Lower lobe of right lung (tissue), 2 donors: ENCODE data around the gene MAML3. TPM values are rescaled to one million over a fixed set of nuclear protein-coding genes. Genes with fewer than 3 reads are reported as not detected.

Source experiments
- ATAC-seq, 2 donors: fragments of 200-7000 bp; cut with Tn5 transposase; one replicate each; pipeline ENCODE4 v1.9.1; 2020 to 2022; ENCODE audit warnings: mild to moderate bottlenecking in 2 of 2, moderate library complexity in 2 of 2
- DNase-seq: peaks from one replicate; pipeline ENCODE4 v3.0.0-alpha.2; 2020
- H3K27ac ChIP-seq: fragments of 200-600 bp; one replicate; pipeline ENCODE4 v1.8.0; 2022
- H3K27me3 ChIP-seq: fragments of 200-600 bp; one replicate; pipeline ENCODE4 v1.8.0; 2022; ENCODE audit warnings: low read depth
- H3K36me3 ChIP-seq: fragments of 200-600 bp; one replicate; pipeline ENCODE4 v1.8.0; 2022; ENCODE audit warnings: mild to moderate bottlenecking
- H3K4me1 ChIP-seq: fragments of 200-600 bp; one replicate; pipeline ENCODE4 v1.8.0; 2022
- H3K4me3 ChIP-seq: fragments of 200-600 bp; one replicate; pipeline ENCODE4 v1.8.0; 2022; ENCODE audit warnings: mild to moderate bottlenecking
- H3K9me3 ChIP-seq: fragments of 200-600 bp; one replicate; pipeline ENCODE4 v1.8.0; 2022
- CTCF ChIP-seq: fragments of 200-600 bp; IDR thresholded peaks from one replicate; pipeline ENCODE4 v1.8.0; 2022; ENCODE audit warnings: antibody characterized with exemption, mild to moderate bottlenecking
- intact Hi-C: fragments of 100-400 bp; cut with DNase I; formaldehyde crosslinking; loops from one replicate; pipeline ENCODE4 v1.11.0; 2022
- total RNA-seq: library from RNA; stranded (reverse); fragmentation: NEBNext Ultra II Directional; extraction: Animal tissue kit (Norgen Biotek cat#: 25700); gene quantifications from one replicate; pipeline ENCODE4 v1.2.1, GENCODE V29; 2021
- donor health status: DM: no; HTN: yes; CAD: no; lungs with severe emphysema.

The MAML3 gene
- total RNA-seq, 1 donor from 2014 or later: 12.5 TPM

DNA sequence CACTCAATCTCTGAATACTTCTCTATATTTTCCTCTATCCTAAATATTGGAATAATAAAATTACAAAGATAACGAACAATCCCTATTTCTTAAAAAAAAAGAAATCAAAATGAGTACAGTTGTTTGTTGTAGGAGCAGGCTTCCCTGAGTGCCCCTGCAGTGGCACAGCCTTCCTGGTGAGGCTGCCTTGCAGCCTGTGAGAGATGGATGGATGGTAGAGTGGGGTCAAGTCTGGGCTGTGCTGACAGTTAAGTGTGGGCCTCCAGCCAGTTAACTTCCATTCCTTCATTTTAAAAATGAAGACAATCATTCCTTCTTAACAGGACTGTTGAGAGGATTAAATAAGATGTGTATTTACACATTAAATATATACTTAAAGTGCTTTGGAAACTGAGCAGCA, 351.5 kb downstream of the MAML3 start:
- H3K9me3 ChIP-seq: no peaks in the 10 kb centered on the region
- H3K27me3 ChIP-seq: no peaks in the 10 kb centered on the region
- no peak overlapping the region for H3K27ac ChIP-seq
- ATAC-seq: no peak
- intact Hi-C loops: no loop called here
- peaks cover 20% of the 10 kb centered on the region for H3K4me1 ChIP-seq
- DNase-seq: no peak
- H3K36me3 ChIP-seq: no peaks in the 10 kb centered on the region
- H3K4me3 ChIP-seq: no peak overlapping the region
- no peak for TF ChIP-seq CTCF

DNA sequence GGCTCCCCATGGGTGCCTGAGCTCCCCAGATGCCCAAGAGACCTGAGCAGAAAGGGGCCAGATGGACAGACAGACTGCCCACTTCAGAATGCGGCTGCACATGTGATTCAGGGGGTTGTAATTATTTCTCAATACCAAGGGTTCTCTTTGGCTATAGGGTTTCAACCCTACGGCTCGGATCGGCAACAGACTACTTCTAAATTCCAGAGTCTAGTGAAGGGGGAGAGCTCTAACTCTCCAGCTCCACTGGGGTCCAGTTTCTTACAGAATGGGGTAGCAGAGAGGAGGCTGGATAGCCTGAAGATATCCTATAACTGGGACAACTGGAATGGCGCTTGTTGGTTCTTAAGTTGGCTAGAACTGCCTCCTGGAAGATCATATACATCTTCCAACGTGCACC, 352.1 kb downstream of the MAML3 start:
- no peaks in the 10 kb centered on the region for H3K27me3 ChIP-seq
- no peak overlapping the region for H3K27ac ChIP-seq
- H3K9me3 ChIP-seq: no peaks in the 10 kb centered on the region
- peaks cover 20% of the 10 kb centered on the region for H3K4me1 ChIP-seq
- intact Hi-C loops: no loop called here
- TF ChIP-seq CTCF: no peak
- H3K36me3 ChIP-seq: no peaks in the 10 kb centered on the region
- no peak for DNase-seq
- no peak for ATAC-seq
- H3K4me3 ChIP-seq: no peak overlapping the region

- Histone ChIP-seq H3K9me3 (no peaks in the 10 kb centered on the region), H3K4me1 (peaks cover 28% of the 10 kb centered on the region), H3K4me3 (no peak overlapping the region), H3K27ac (no peak overlapping the region), H3K27me3 (no peaks in the 10 kb centered on the region), H3K36me3 (no peaks in the 10 kb centered on the region)
- ATAC-seq (no peak), DNase-seq (no peak)
- TF ChIP-seq CTCF: no peak
- intact Hi-C loops: no loop called here
These were observed 353.9 kb downstream of the MAML3 start for GRCh38 chr4:139800082-139800481.

- H3K36me3 ChIP-seq: no peaks in the 10 kb centered on the region
- H3K27me3 ChIP-seq: no peaks in the 10 kb centered on the region
- intact Hi-C loops: no loop called here
- no peak for DNase-seq
- H3K9me3 ChIP-seq: no peaks in the 10 kb centered on the region
- no peak for TF ChIP-seq CTCF
- no peak overlapping the region for H3K4me3 ChIP-seq
- ATAC-seq: peak in 1 of 2 donors; percentile 28
- peaks cover 28% of the 10 kb centered on the region for H3K4me1 ChIP-seq
- no peak overlapping the region for H3K27ac ChIP-seq
These were observed 354.4 kb downstream of the MAML3 start for GRCh38 chr4:139799615-139800014.

DNA sequence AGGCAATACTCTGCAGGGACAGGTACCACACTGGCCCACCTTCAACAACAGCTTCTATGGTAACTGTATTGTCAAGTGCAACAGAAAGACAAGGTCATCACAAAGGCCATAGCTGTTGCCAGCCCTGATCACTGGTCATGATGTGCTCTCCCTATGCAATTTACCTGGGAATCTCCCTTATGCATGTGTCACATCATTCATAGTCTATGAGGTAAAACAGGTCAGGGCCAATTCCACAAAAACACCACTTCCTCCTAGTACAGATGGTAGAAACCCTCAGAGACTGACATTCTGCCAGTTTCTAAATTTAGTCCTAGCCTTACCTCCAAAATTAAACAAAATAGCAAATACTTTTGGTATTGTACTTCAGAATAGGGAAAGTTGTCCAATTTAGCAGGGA, 355.5 kb downstream of the MAML3 start:
- no peak overlapping the region for H3K27ac ChIP-seq
- no peaks in the 10 kb centered on the region for H3K9me3 ChIP-seq
- H3K36me3 ChIP-seq: no peaks in the 10 kb centered on the region
- H3K27me3 ChIP-seq: no peaks in the 10 kb centered on the region
- peak; percentile 46 to 68 for ATAC-seq
- DNase-seq: no peak
- H3K4me3 ChIP-seq: no peak overlapping the region
- peaks cover 28% of the 10 kb centered on the region for H3K4me1 ChIP-seq
- intact Hi-C loops: no loop called here
- TF ChIP-seq CTCF: no peak

DNA sequence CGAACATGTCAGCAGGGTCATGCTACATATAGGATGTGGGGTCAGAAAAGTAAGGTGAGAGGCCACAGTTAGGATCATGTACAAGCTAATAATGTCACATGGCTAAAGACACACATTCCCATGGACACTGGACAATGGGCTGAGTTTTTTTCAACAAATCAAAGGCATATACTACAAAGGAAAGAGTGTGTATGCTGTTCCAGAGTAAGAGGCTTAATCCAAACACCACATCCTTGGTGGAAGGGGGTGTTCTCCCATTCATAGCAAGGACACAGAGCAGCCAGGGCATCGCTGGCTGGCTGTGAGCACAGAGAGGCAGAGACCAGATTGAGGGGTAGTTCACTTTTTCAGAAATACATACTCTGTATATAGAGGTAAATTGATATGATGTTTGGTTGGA, 356.7 kb downstream of the MAML3 start:
- no peak for ATAC-seq
- no peaks in the 10 kb centered on the region for H3K36me3 ChIP-seq
- DNase-seq: no peak
- H3K4me1 ChIP-seq: peaks cover 28% of the 10 kb centered on the region
- H3K27ac ChIP-seq: no peak overlapping the region
- H3K9me3 ChIP-seq: no peaks in the 10 kb centered on the region
- TF ChIP-seq CTCF: no peak
- intact Hi-C loops: no loop called here
- no peaks in the 10 kb centered on the region for H3K27me3 ChIP-seq
- H3K4me3 ChIP-seq: no peak overlapping the region
